ENCODE results near the gene ZNF254. TPM values are rescaled to one million over a fixed set of nuclear protein-coding genes. Genes with fewer than 3 reads are reported as not detected.
A peak's percentile ranks its signal among the peaks of the same experiment; 100 is the strongest.

Gene ZNF254
- total RNA-seq, 1 donor from 2014 or later, result 29.9 TPM

DNA sequence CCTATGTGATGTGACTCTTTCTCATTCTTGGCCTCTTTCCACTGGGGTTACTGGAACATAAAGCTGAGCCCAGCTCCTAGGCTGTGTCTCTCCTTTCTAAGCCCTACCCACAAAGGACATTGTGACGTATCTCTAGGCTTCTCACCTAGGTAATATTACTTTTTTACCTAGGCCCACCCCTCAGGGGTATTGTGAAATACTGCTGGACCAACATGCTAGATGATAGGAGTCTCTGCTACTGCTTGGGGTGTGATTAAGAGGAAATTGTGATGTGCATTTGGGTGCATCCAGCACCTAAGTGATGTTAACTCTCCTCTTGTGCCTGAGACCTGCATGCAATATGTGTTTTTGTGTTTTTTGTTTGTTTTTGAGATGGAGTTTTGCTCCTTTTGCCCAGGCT lies 22.8 kb upstream of the ZNF254 start:
- no peaks in the 10 kb centered on the region for H3K4me1 Mint-ChIP-seq (ENCODE audit: unreplicated experiment)
- no peak overlapping the region for H3K4me3 Mint-ChIP-seq
- TF ChIP-seq, protein P1, sequence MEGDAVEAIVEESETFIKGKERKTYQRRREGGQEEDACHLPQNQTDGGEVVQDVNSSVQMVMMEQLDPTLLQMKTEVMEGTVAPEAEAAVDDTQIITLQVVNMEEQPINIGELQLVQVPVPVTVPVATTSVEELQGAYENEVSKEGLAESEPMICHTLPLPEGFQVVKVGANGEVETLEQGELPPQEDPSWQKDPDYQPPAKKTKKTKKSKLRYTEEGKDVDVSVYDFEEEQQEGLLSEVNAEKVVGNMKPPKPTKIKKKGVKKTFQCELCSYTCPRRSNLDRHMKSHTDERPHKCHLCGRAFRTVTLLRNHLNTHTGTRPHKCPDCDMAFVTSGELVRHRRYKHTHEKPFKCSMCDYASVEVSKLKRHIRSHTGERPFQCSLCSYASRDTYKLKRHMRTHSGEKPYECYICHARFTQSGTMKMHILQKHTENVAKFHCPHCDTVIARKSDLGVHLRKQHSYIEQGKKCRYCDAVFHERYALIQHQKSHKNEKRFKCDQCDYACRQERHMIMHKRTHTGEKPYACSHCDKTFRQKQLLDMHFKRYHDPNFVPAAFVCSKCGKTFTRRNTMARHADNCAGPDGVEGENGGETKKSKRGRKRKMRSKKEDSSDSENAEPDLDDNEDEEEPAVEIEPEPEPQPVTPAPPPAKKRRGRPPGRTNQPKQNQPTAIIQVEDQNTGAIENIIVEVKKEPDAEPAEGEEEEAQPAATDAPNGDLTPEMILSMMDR (conservative IDR thresholded peaks at IDR 0.05), result no peak
- H3K36me3 Mint-ChIP-seq, result peaks cover 52% of the 10 kb centered on the region
- no peaks in the 10 kb centered on the region for H3K27me3 Mint-ChIP-seq
- no peak for DNase-seq (ENCODE audit: extremely low spot score, unreplicated experiment)
- no peaks in the 10 kb centered on the region for H3K9me3 Mint-ChIP-seq
- no peak overlapping the region for H3K27ac Mint-ChIP-seq

DNA sequence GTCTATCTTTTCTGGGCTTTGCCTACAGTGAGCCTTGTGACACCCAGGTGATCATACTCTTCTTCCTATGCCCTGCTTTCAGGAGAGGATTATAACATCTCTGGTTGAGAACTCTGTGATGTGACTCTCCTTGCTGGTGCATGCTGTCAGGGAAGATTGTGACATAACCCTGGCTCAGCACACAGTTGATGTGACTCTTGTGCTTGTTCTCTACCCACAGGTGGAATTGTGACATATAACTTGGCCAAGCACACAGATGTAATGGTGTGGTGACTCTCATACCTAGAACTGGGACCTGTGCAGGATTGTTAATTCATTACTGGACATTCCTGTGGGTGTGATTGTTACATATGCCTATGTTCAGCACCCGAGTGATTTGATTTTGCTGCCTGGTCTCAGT lies 21.7 kb upstream of the ZNF254 start:
- H3K9me3 Mint-ChIP-seq, result no peaks in the 10 kb centered on the region
- no peak overlapping the region for H3K4me3 Mint-ChIP-seq
- no peak for DNase-seq (ENCODE audit: extremely low spot score, unreplicated experiment)
- H3K4me1 Mint-ChIP-seq (ENCODE audit: unreplicated experiment), result no peaks in the 10 kb centered on the region
- no peaks in the 10 kb centered on the region for H3K27me3 Mint-ChIP-seq
- TF ChIP-seq, protein P1 (conservative IDR thresholded peaks at IDR 0.05), result no peak
- H3K36me3 Mint-ChIP-seq, result peaks cover 48% of the 10 kb centered on the region
- H3K27ac Mint-ChIP-seq, result no peak overlapping the region

DNA sequence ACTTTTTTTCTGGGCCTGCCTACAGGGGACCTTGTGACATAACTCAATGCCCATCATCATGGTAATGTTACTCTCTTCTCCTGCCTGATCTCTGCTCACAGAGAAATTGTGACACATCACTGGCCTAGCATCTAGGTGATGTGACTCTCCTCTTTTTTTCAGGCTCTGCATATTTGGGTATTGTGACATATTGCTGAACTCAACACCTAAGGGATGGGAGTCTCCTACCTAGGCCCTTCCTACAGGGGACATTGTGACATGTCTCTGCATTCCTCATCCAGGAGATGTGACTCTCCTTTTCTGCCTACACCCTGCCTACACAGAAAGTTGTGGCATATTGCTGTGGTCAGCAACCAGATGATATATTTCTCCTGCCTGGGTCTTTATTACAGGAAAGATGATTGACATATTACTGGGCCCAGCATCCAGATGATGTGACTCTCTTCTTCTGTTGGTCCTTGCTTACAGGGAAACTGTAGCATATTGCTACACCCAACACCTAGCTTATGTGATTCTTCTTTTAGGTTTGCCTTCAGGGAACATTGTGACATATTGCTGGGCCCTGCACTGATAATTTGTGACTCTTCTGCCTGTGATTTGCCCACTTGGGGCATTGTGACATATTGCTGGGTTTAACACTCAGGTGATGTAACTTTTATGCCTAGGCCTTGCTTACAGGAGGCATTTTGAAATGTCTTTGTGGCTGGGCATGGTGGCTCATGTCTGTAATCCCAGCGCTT lies 21.0 kb upstream of the ZNF254 start:
- TF ChIP-seq, protein P1 (conservative IDR thresholded peaks at IDR 0.05), result no peak

DNA sequence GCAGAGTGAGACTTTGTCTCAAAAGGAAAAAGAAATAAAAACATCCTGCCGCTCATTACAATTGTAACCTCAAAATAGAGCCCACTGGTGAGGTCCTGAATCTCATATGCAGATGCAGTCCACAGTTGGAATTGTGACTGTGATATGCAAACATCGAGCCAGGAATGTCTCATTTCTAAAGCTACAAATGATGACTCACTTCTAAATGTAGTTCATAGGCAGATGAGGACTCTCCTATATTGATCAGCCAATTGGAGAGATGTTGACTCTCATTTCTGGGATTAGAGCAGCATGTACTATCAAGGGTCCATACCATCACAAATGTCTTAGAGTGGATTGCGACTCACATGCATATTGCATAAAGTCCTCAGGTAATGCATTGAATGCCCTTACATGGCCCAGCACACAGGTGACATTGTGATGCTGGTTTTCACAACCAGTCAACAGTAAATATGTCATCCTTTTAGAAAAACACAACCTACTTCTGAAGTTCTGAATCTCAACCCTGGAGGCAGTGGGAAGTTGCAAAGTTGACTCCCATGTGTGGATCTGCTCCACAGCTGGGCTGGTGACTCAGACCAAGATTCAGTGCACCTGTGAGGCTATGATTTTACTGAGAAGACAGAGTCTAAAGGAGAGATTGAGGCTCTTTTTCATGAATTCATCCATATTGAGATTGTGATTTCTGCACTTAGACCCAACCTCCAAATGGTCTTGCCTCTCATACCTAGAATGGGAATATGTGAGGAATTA lies 16.9 kb upstream of the ZNF254 start:
- DNase-seq (ENCODE audit: extremely low spot score, unreplicated experiment), result no peak
- Mint-ChIP-seq H3K27ac (no peak overlapping the region), H3K4me3 (no peak overlapping the region), H3K36me3 (peaks cover 57% of the 10 kb centered on the region), H3K9me3 (peaks cover 6% of the 10 kb centered on the region), H3K27me3 (no peaks in the 10 kb centered on the region), H3K4me1 (ENCODE audit: unreplicated experiment) (peaks cover 2% of the 10 kb centered on the region)
- TF ChIP-seq, protein P1 (conservative IDR thresholded peaks at IDR 0.05), result no peak

More for the DNA sequence above, 21.0 kb upstream of the ZNF254 start:
- Mint-ChIP-seq H3K36me3 (peaks cover 41% of the 10 kb centered on the region), H3K9me3 (no peaks in the 10 kb centered on the region), H3K4me3 (no peak overlapping the region), H3K27me3 (no peaks in the 10 kb centered on the region), H3K27ac (peak overlapping the region; percentile 7), H3K4me1 (ENCODE audit: unreplicated experiment) (no peaks in the 10 kb centered on the region)
- DNase-seq (ENCODE audit: extremely low spot score, unreplicated experiment), result no peak

DNA sequence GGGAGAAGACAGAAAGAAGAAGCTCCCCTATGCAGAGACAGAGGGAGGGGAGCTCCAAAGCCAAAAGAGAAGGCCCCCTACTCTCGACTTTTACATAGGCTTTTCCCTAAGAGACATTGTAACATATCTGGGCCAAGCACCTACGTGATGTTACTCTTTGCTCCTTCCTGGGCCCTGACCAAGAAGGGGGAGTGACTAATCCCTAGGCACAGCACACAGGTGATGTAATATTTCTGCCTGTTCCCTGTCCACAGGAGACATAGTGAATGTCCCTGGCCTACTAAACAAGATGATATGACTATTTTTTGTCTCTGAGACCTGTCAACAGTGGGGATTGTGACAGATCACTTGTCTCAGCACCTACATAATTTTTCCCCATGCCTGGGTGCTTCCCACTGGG lies 15.9 kb upstream of the ZNF254 start:
- Mint-ChIP-seq H3K4me3 (no peak overlapping the region), H3K27me3 (no peaks in the 10 kb centered on the region), H3K36me3 (peaks cover 60% of the 10 kb centered on the region), H3K4me1 (ENCODE audit: unreplicated experiment) (peaks cover 6% of the 10 kb centered on the region), H3K27ac (peak overlapping the region; percentile 29), H3K9me3 (peaks cover 16% of the 10 kb centered on the region)
- TF ChIP-seq, protein P1 (conservative IDR thresholded peaks at IDR 0.05), result no peak
- no peak for DNase-seq (ENCODE audit: extremely low spot score, unreplicated experiment)

Data from type B pancreatic cell (in vitro differentiated cells).